GM12875 (cell line): Measurements from ENCODE around the gene COG5.

Source experiments
- H3K4me3 ChIP-seq: one replicate; pipeline ENCODE4 v1.5.1; 2011; ENCODE audit warnings: low read depth, low read length, control low read depth
- TF ChIP-seq, protein P1 (sequence below): IDR thresholded peaks from 2 replicates; pipeline ENCODE4 v1.5.1; 2011; ENCODE audit warnings: low read depth, mild to moderate bottlenecking, control low read depth, inconsistent platforms, low read length, moderate library complexity, borderline replicate concordance; ENCODE audit not compliant: insufficient read depth

COG5 gene

DNA sequence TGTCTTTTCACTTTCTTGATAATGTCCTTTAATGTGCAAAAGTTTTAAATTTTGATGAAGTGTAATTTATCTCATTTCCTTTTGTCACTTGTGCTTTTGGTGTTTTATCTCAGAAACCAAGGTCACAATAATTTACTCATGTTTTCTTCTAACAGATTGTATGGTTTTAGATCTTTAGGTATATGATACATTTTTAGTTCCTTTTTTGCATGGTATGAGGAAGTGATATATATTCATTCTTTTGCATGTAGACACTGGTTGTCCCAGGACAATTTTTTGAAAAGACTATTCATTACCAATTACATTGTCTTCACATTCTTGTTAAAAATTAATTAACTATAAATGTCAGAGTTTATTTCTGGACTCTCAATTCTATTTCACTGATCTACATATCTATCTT is 133.7 kb downstream of the COG5 start:
- no peak overlapping the region for H3K4me3 ChIP-seq
- TF ChIP-seq, protein P1, sequence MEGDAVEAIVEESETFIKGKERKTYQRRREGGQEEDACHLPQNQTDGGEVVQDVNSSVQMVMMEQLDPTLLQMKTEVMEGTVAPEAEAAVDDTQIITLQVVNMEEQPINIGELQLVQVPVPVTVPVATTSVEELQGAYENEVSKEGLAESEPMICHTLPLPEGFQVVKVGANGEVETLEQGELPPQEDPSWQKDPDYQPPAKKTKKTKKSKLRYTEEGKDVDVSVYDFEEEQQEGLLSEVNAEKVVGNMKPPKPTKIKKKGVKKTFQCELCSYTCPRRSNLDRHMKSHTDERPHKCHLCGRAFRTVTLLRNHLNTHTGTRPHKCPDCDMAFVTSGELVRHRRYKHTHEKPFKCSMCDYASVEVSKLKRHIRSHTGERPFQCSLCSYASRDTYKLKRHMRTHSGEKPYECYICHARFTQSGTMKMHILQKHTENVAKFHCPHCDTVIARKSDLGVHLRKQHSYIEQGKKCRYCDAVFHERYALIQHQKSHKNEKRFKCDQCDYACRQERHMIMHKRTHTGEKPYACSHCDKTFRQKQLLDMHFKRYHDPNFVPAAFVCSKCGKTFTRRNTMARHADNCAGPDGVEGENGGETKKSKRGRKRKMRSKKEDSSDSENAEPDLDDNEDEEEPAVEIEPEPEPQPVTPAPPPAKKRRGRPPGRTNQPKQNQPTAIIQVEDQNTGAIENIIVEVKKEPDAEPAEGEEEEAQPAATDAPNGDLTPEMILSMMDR: no peak

GRCh38 chr7:107428642-107429041 is 135.1 kb downstream of the COG5 start:
- no peak overlapping the region for H3K4me3 ChIP-seq
- TF ChIP-seq, protein P1: no peak

DNA sequence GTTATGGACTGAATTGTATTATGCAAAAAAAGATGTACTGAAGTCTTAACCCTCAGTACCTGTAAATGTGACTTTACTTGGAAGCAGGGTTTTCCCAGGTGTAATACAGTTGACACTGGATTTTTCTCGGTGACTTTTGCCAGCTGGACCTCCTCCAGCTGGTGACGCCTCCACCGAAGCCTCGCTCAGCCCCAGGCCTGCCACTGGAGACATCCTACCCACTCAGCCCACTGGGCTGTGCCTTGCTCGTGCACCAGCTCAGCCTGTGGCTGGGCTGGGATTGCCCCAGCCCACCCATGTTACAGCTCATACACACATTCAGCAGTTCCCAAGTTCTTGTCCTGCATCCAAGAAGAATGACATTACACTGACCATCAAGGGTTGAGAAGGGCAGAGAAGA is 136.3 kb downstream of the COG5 start:
- TF ChIP-seq, protein P1: no peak

DNA sequence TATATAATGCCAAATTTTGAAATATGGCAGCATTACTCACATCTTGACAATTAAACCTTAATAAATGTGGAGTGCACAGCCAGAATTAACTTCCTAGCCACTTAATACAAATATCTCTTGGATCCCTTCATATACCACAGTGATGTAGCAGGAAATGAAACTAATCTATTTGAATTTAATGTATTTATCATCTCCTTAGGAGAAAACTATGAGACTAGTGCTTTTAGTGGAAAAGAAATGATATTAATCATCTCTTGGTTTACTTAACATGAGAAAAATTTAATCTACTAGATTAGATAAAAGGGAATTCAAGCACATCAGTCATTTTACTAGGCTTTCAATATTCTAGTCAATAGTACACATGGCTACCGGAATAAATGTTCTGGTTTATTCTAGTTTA is 149.5 kb downstream of the COG5 start:
- TF ChIP-seq, protein P1: no peak
- H3K4me3 ChIP-seq: no peak overlapping the region

More for the DNA sequence above, 136.3 kb downstream of the COG5 start:
- H3K4me3 ChIP-seq: no peak overlapping the region

- TF ChIP-seq, protein P1: no peak
- H3K4me3 ChIP-seq: no peak overlapping the region
These were observed 155.4 kb downstream of the COG5 start for GRCh38 chr7:107408349-107408748.

GRCh38 chr7:107405559-107405958 is 158.2 kb downstream of the COG5 start:
- H3K4me3 ChIP-seq: no peak overlapping the region
- TF ChIP-seq, protein P1: no peak

GRCh38 chr7:107404740-107405537 is 158.8 kb downstream of the COG5 start:
- H3K4me3 ChIP-seq: no peak overlapping the region

More at GRCh38 chr7:107404740-107405537, 158.8 kb downstream of the COG5 start:
- TF ChIP-seq, protein P1: no peak
